HCT116 (cell line): ENCODE data around the gene COX8A. TPM values are rescaled to one million over a fixed set of nuclear protein-coding genes. Genes with fewer than 3 reads are reported as not detected.

Experiments
- ATAC-seq: fragments of 200-7000 bp; cut with Tn5 transposase; 2 replicates; pipeline ENCODE4 v1.9.1; 2020; ENCODE audit warnings: mild to moderate bottlenecking, moderate library complexity
- BruUV-seq: library from RNA; stranded (reverse); fragments of 400-500 nt; replicated peaks from 2 replicates; lab custom pipeline; 2021; lab: Mats Ljungman, UMichigan
- CTCF ChIA-PET: fragments of 300-600 bp; sonication (Branson Sonifier 250); formaldehyde crosslinking; loops from one replicate; lab custom pipeline; 2021; ENCODE audit warnings: antibody characterized with exemption; lab: Charles Lee
- POLR2A ChIA-PET: fragments of 300-600, 350-600 bp; sonication (Branson Sonifier 250); formaldehyde crosslinking; loops from one replicate; lab custom pipeline; 2021; ENCODE audit warnings: antibody characterized with exemption; lab: Charles Lee
- RAD21 ChIA-PET, 2 experiments: fragments of 300-600 bp; sonication (Branson Sonifier 250); formaldehyde crosslinking; loops; one replicate each; lab custom pipeline; 2023; ENCODE audit warnings: low total read pairs in 2 of 2; ENCODE audit not compliant: uncharacterized antibody in 2 of 2, unreplicated experiment in 2 of 2, low non-redundant PET in 1 of 2; lab: Charles Lee
- DNase-seq: peaks from one replicate; pipeline ENCODE4 v3.0.0-alpha.2; 2010; ENCODE audit warnings: low read depth, low spot score
- H2AFZ ChIP-seq: fragments of 200-600 bp; shearing (Covaris generic), sonication (generic); 2 replicates; pipeline ENCODE4 v1.6.1; 2017; ENCODE audit warnings: low read depth, mixed run types, mixed read lengths, antibody characterized with exemption, low read length; ENCODE audit not compliant: poor library complexity, severe bottlenecking
- H3K27ac ChIP-seq: 2 replicates; pipeline ENCODE4 v1.5.1; 2012; ENCODE audit warnings: low read depth, low read length
- H3K27me3 ChIP-seq: fragments of 200-600 bp; sonication (generic); 2 replicates; pipeline ENCODE4 v1.6.1; 2016; ENCODE audit warnings: mixed run types, low read length, mixed read lengths; ENCODE audit not compliant: insufficient read depth
- H3K36me3 ChIP-seq, 2 experiments: fragments of 200-500 bp in 1 of 2; fragments of 200-600 bp in 1 of 2; sonication (Bioruptor generic) in 1 of 2; sonication (generic) in 1 of 2; 2 replicates each; pipeline versions ENCODE4 v1.5.1 to v1.6.1; 2014 to 2016; ENCODE audit warnings: low read length in 2 of 2, inconsistent platforms in 1 of 2, mixed read lengths in 1 of 2, mixed run types in 1 of 2; ENCODE audit not compliant: insufficient read depth in 2 of 2, control insufficient read depth in 1 of 2
- H3K4me1 ChIP-seq, 2 experiments: fragments of 200-600 bp in 1 of 2; sonication (generic) in 1 of 2; 2 replicates each; pipeline versions ENCODE4 v1.5.1 to v1.6.1; 2012 to 2017; ENCODE audit warnings: low read length in 2 of 2, inconsistent platforms in 1 of 2, mild to moderate bottlenecking in 1 of 2, mixed read lengths in 1 of 2, mixed run types in 1 of 2, moderate library complexity in 1 of 2; ENCODE audit not compliant: insufficient read depth in 2 of 2, control insufficient read depth in 1 of 2
- H3K4me2 ChIP-seq: fragments of 200-600 bp; sonication (generic); 2 replicates; pipeline ENCODE4 v1.6.1; 2017; ENCODE audit warnings: mixed run types, low read length, mixed read lengths
- H3K4me3 ChIP-seq, 2 experiments: fragments of 200-600 bp in 1 of 2; sonication (generic) in 1 of 2; replicated peaks in 1 of 2; 2 replicates each; pipeline ENCODE4 v1.5.1; 2011 to 2016; ENCODE audit warnings: low read length in 2 of 2, control low read depth in 1 of 2, low read depth in 1 of 2, mild to moderate bottlenecking in 1 of 2, mixed read lengths in 1 of 2, mixed run types in 1 of 2
- H3K79me2 ChIP-seq: fragments of 200-600 bp; sonication (generic); 2 replicates; pipeline ENCODE4 v1.6.1; 2017; ENCODE audit warnings: mild to moderate bottlenecking, mixed run types, low read length, moderate library complexity, mixed read lengths; ENCODE audit not compliant: insufficient read depth
- H3K9ac ChIP-seq: fragments of 200-600 bp; sonication (generic); 2 replicates; pipeline ENCODE4 v1.6.1; 2016; ENCODE audit warnings: low read length, mixed read lengths
- H3K9me2 ChIP-seq: fragments of 200-600 bp; sonication (generic), shearing (Covaris generic); 2 replicates; pipeline ENCODE4 v1.6.1; 2017; ENCODE audit warnings: mixed run types, mild to moderate bottlenecking, moderate library complexity; ENCODE audit not compliant: insufficient read depth
- H3K9me3 ChIP-seq, 2 experiments: fragments of 200-500 bp in 1 of 2; fragments of 200-600 bp in 1 of 2; sonication (Bioruptor generic) in 1 of 2; sonication (generic) in 1 of 2; 2 replicates each; pipeline ENCODE4 v1.6.1; 2014 to 2017; ENCODE audit warnings: low read length in 2 of 2, mixed read lengths in 2 of 2, inconsistent platforms in 1 of 2, low read depth in 1 of 2, mild to moderate bottlenecking in 1 of 2, mixed run types in 1 of 2, moderate library complexity in 1 of 2; ENCODE audit not compliant: control insufficient read depth in 1 of 2, insufficient read depth in 1 of 2
- H4K20me1 ChIP-seq: fragments of 200-600 bp; sonication (generic), shearing (Covaris generic); 2 replicates; pipeline ENCODE4 v1.6.1; 2017; ENCODE audit warnings: mixed run types, mild to moderate bottlenecking, moderate library complexity; ENCODE audit not compliant: insufficient read depth
- CEBPB ChIP-seq: IDR thresholded peaks from 2 replicates; pipeline ENCODE4 v1.6.1; 2012; ENCODE audit warnings: low read depth
- ELF1 ChIP-seq: IDR thresholded peaks from 2 replicates; pipeline ENCODE4 v1.6.1; 2012; ENCODE audit warnings: low read depth, borderline replicate concordance
- EZH2 ChIP-seq: fragments of 200-600 bp; sonication (generic); IDR thresholded peaks from 2 replicates; pipeline ENCODE4 v1.6.1; 2017; ENCODE audit warnings: antibody characterized with exemption, mixed run types
- EZH2phosphoT487 ChIP-seq: fragments of 200-600 bp; IDR thresholded peaks from 2 replicates; pipeline ENCODE4 v1.6.1; 2018; ENCODE audit warnings: antibody characterized with exemption, borderline replicate concordance
- JUND ChIP-seq: IDR thresholded peaks from 2 replicates; pipeline ENCODE4 v1.6.1; 2012
- MAX ChIP-seq: IDR thresholded peaks from 2 replicates; pipeline ENCODE4 v1.6.1; 2012
- POLR2AphosphoS5 ChIP-seq: IDR thresholded peaks from 2 replicates; pipeline ENCODE4 v1.6.1; 2011; ENCODE audit warnings: mild to moderate bottlenecking, low read depth, low read length, moderate library complexity
- SIN3A ChIP-seq: IDR thresholded peaks from 2 replicates; pipeline ENCODE4 v1.6.1; 2012; ENCODE audit warnings: low read depth
- SP1 ChIP-seq: IDR thresholded peaks from 2 replicates; pipeline ENCODE4 v1.6.1; 2012; ENCODE audit warnings: low read depth
- ZBTB33 ChIP-seq: IDR thresholded peaks from 2 replicates; pipeline ENCODE4 v1.6.1; 2011; ENCODE audit warnings: mild to moderate bottlenecking, low read length, moderate library complexity; ENCODE audit not compliant: insufficient replicate concordance; ENCODE audit errors: extremely low read depth
- ZFX ChIP-seq: fragments of 450-650 bp; IDR thresholded peaks from 2 replicates; pipeline ENCODE4 v1.6.1; 2017
- intact Hi-C: fragments of 100-400 bp; cut with micrococcal nuclease; formaldehyde crosslinking; loops from 2 replicates; pipeline ENCODE4 v1.10.0; 2022
- total RNA-seq: library from RNA; stranded (reverse); gene quantifications from one replicate; pipeline ENCODE4 v1.2.1, GENCODE V29; 2021; ENCODE audit not compliant: unreplicated experiment

Gene COX8A
- total RNA-seq, 1 experiment from 2014 or later = 536 TPM

GRCh38 chr11:64021757-64022093 lies 47.3 kb downstream of the COX8A start (continued):
- TF ChIP-seq ZBTB33 (no peak), ELF1 (no peak), JUND (no peak), MAX (no peak), ZFX (no peak), POLR2AphosphoS5 (no peak), EZH2phosphoT487 (no peak)

- DNase-seq = no peak
- no peak for TF ChIP-seq JUND
- TF ChIP-seq SP1 = no peak
- no peak for TF ChIP-seq EZH2
- no peak for TF ChIP-seq CEBPB
- TF ChIP-seq SIN3A = no peak
- H4K20me1 ChIP-seq = no peaks in the 10 kb centered on the region
- H3K79me2 ChIP-seq = no peaks in the 10 kb centered on the region
- no peak overlapping the region for H2AFZ ChIP-seq
- no peaks in the 10 kb centered on the region for H3K9me3 ChIP-seq
- peaks cover 0 to 12% of the 10 kb centered on the region in 2 experiments; a peak in 2 of 4 replicates for H3K4me1 ChIP-seq
- ChIA-PET RAD21 (no interaction called here), POLR2A (no interaction called here), CTCF (no interaction called here)
- no peak overlapping the region for H3K27ac ChIP-seq
- H3K36me3 ChIP-seq = no peaks in the 10 kb centered on the region
- no peak overlapping the region for H3K4me2 ChIP-seq
- H3K9me2 ChIP-seq = no peaks in the 10 kb centered on the region
- no peaks in the 10 kb centered on the region for H3K27me3 ChIP-seq
- no peak overlapping the region for H3K4me3 ChIP-seq
- intact Hi-C loops = no loop called here
- no peak overlapping the region for H3K9ac ChIP-seq
- no TSS peak for BruUV-seq
- no peak for ATAC-seq
Measured at GRCh38 chr11:64022125-64022784, 47.8 kb downstream of the COX8A start.
